Activated CD4-positive, alpha-beta memory T cell treated with anti-CD3 and anti-CD28 coated beads, Interleukin-2, amount 10 ng/mL, durations not matched to agents 7 days and 5 days (primary cell): ENCODE data around the gene RNF19B. TPM values are rescaled to one million over a fixed set of nuclear protein-coding genes. Genes with fewer than 3 reads are reported as not detected.

Source experiments
- CTCF ChIA-PET: fragments of 350-600 bp; sonication (Branson Sonifier 250); formaldehyde crosslinking; loops from one replicate; lab custom pipeline; 2021; ENCODE audit warnings: antibody characterized with exemption, inconsistent platforms; lab: Charles Lee
- POLR2A ChIA-PET: fragments of 350-600 bp; sonication (Branson Sonifier 250); formaldehyde crosslinking; loops from one replicate; lab custom pipeline; 2021; ENCODE audit warnings: antibody characterized with exemption; lab: Charles Lee
- DNase-seq: peaks from one replicate; pipeline ENCODE4 v3.0.0-alpha.2; 2020
- H3K27ac Mint-ChIP-seq: one replicate; pipeline ENCODE4 v1.8.0; 2021; ENCODE audit warnings: mild to moderate bottlenecking, mixed read lengths
- H3K27me3 Mint-ChIP-seq: one replicate; pipeline ENCODE4 v1.8.0; 2021; ENCODE audit warnings: mixed read lengths
- H3K36me3 Mint-ChIP-seq: one replicate; pipeline ENCODE4 v1.8.0; 2021; ENCODE audit warnings: low read depth, mixed read lengths
- H3K4me1 Mint-ChIP-seq: one replicate; pipeline ENCODE4 v1.8.0; 2021; ENCODE audit warnings: mixed read lengths
- H3K4me3 Mint-ChIP-seq: one replicate; pipeline ENCODE4 v1.8.0; 2021; ENCODE audit warnings: mild to moderate bottlenecking, mixed read lengths
- H3K9me3 Mint-ChIP-seq: one replicate; pipeline ENCODE4 v1.8.0; 2021; ENCODE audit warnings: mixed read lengths
- total RNA-seq, 2 experiments: library from RNA; stranded (reverse); gene quantifications; one replicate each; pipeline ENCODE4 v1.2.3, GENCODE V29; 2021

Gene RNF19B
- total RNA-seq, 2 experiments from 2014 or later, result 42.9 to 46.9 TPM

GRCh38 chr1:32991386-32991785, 26.8 kb upstream of the RNF19B start:
- H3K4me3 Mint-ChIP-seq, result no peak overlapping the region

GRCh38 chr1:32990887-32991286, 26.3 kb upstream of the RNF19B start:
- Mint-ChIP-seq H3K27me3 (no peaks in the 10 kb centered on the region), H3K4me1 (peaks cover 72% of the 10 kb centered on the region), H3K36me3 (peaks cover 8% of the 10 kb centered on the region), H3K4me3 (no peak overlapping the region), H3K9me3 (no peaks in the 10 kb centered on the region), H3K27ac (peak overlapping the region; percentile 79)
- DNase-seq, result no peak
- POLR2A ChIA-PET, result interaction anchor here (5.4 kb wide), 1 partner anchor 10 kb away, joined by 40 read pairs; no protein-coding TSS in a partner anchor
- CTCF ChIA-PET, result no interaction called here

More at GRCh38 chr1:32991386-32991785, 26.8 kb upstream of the RNF19B start:
- peaks cover 68% of the 10 kb centered on the region for H3K4me1 Mint-ChIP-seq
- CTCF ChIA-PET, result interaction anchor here (1.4 to 1.5 kb wide), 2 partner anchors 10 to 136 kb away, joined by 5 to 6 read pairs; no protein-coding TSS in a partner anchor
- DNase-seq, result no peak
- peak overlapping the region; percentile 82 for H3K27ac Mint-ChIP-seq
- no peaks in the 10 kb centered on the region for H3K27me3 Mint-ChIP-seq
- no peaks in the 10 kb centered on the region for H3K9me3 Mint-ChIP-seq
- POLR2A ChIA-PET, result interaction anchor here (1.4 to 5.4 kb wide), 3 partner anchors 10 to 52 kb away, joined by 5 to 40 read pairs (median 26); partner anchors contain the start of gene RNF19B
- H3K36me3 Mint-ChIP-seq, result peaks cover 8% of the 10 kb centered on the region

- ChIA-PET CTCF (interaction anchor here (0.9 to 1.1 kb wide), 3 partner anchors 9 to 24 kb away, joined by 3 to 4 read pairs (median 3); partner anchors contain the start of gene RNF19B), POLR2A (interaction anchor here (1.0 to 2.2 kb wide), 6 partner anchors 8 to 27 kb away, joined by 3 to 9 read pairs (median 5); partner anchors contain the start of gene RNF19B)
- peak; percentile 71 for DNase-seq
- Mint-ChIP-seq H3K27me3 (no peaks in the 10 kb centered on the region), H3K27ac (peak overlapping the region; percentile 79), H3K4me1 (peaks cover 83% of the 10 kb centered on the region), H3K36me3 (peaks cover 8% of the 10 kb centered on the region), H3K4me3 (peak overlapping the region; percentile 26), H3K9me3 (no peaks in the 10 kb centered on the region)
Observed at GRCh38 chr1:32989160-32990050, 24.8 kb upstream of the RNF19B start.

GRCh38 chr1:32988665-32989064, 24.1 kb upstream of the RNF19B start:
- ChIA-PET POLR2A (interaction anchor here (1.0 to 2.2 kb wide), 6 partner anchors 8 to 26 kb away, joined by 3 to 9 read pairs (median 5); partner anchors contain the start of gene RNF19B), CTCF (interaction anchor here (0.9 to 1.1 kb wide), 3 partner anchors 8 to 24 kb away, joined by 3 to 4 read pairs (median 3); partner anchors contain the start of gene RNF19B)
- Mint-ChIP-seq H3K4me3 (no peak overlapping the region), H3K36me3 (peaks cover 8% of the 10 kb centered on the region), H3K27ac (peak overlapping the region; percentile 79), H3K4me1 (peaks cover 90% of the 10 kb centered on the region), H3K27me3 (no peaks in the 10 kb centered on the region), H3K9me3 (no peaks in the 10 kb centered on the region)
- no peak for DNase-seq

GRCh38 chr1:32985226-32985625, 20.6 kb upstream of the RNF19B start:
- POLR2A ChIA-PET, result interaction anchor here (1.2 to 3.9 kb wide), 6 partner anchors 10 to 45 kb away, joined by 3 to 36 read pairs (median 6); partner anchors contain the start of gene RNF19B
- H3K4me3 Mint-ChIP-seq, result no peak overlapping the region
- CTCF ChIA-PET, result interaction anchor here (0.9 to 1.5 kb wide), 4 partner anchors 11 to 52 kb away, joined by 3 to 4 read pairs (median 4); no protein-coding TSS in a partner anchor
- peaks cover 93% of the 10 kb centered on the region for H3K4me1 Mint-ChIP-seq
- no peaks in the 10 kb centered on the region for H3K27me3 Mint-ChIP-seq
- DNase-seq, result no peak
- H3K27ac Mint-ChIP-seq, result peak overlapping the region; percentile 75
- no peaks in the 10 kb centered on the region for H3K9me3 Mint-ChIP-seq
- peaks cover 8% of the 10 kb centered on the region for H3K36me3 Mint-ChIP-seq

GRCh38 chr1:32984455-32985171, 20.0 kb upstream of the RNF19B start:
- no peaks in the 10 kb centered on the region for H3K9me3 Mint-ChIP-seq
- POLR2A ChIA-PET, result interaction anchor here (0.9 to 3.9 kb wide), 10 partner anchors 10 to 142 kb away, joined by 3 to 36 read pairs (median 4); partner anchors contain the start of gene RNF19B
- peaks cover 92% of the 10 kb centered on the region for H3K4me1 Mint-ChIP-seq
- H3K4me3 Mint-ChIP-seq, result no peak overlapping the region
- H3K36me3 Mint-ChIP-seq, result peaks cover 8% of the 10 kb centered on the region
- H3K27ac Mint-ChIP-seq, result peak overlapping the region; percentile 75
- DNase-seq, result peak; percentile 77
- CTCF ChIA-PET, result interaction anchor here (0.8 to 1.6 kb wide), 6 partner anchors 12 to 51 kb away, joined by 3 to 7 read pairs (median 4); no protein-coding TSS in a partner anchor
- H3K27me3 Mint-ChIP-seq, result no peaks in the 10 kb centered on the region

- Mint-ChIP-seq H3K4me1 (peaks cover 89% of the 10 kb centered on the region), H3K27ac (peak overlapping the region; percentile 75), H3K36me3 (peaks cover 7% of the 10 kb centered on the region), H3K27me3 (no peaks in the 10 kb centered on the region), H3K9me3 (no peaks in the 10 kb centered on the region), H3K4me3 (no peak overlapping the region)
- CTCF ChIA-PET, result interaction anchor here (0.8 to 1.6 kb wide), 5 partner anchors 12 to 31 kb away, joined by 3 to 7 read pairs (median 4); no protein-coding TSS in a partner anchor
- POLR2A ChIA-PET, result interaction anchor here (0.9 to 3.9 kb wide), 10 partner anchors 11 to 143 kb away, joined by 3 to 36 read pairs (median 4); partner anchors contain the start of gene RNF19B
- no peak for DNase-seq
Observed at GRCh38 chr1:32984090-32984454, 19.5 kb upstream of the RNF19B start.

- no peak for DNase-seq
- POLR2A ChIA-PET, result interaction anchor here (1.4 to 3.9 kb wide), 4 partner anchors 12 to 39 kb away, joined by 3 to 36 read pairs (median 12); partner anchors contain the start of gene RNF19B
- Mint-ChIP-seq H3K36me3 (peaks cover 4% of the 10 kb centered on the region), H3K9me3 (no peaks in the 10 kb centered on the region), H3K4me3 (no peak overlapping the region), H3K27ac (peak overlapping the region; percentile 87), H3K4me1 (peaks cover 78% of the 10 kb centered on the region), H3K27me3 (no peaks in the 10 kb centered on the region)
- CTCF ChIA-PET, result interaction anchor here (1.2 kb wide), 1 partner anchor 18 kb away, joined by 4 read pairs; no protein-coding TSS in a partner anchor
Observed at GRCh38 chr1:32983020-32983419, 18.4 kb upstream of the RNF19B start.

- Mint-ChIP-seq H3K27me3 (no peaks in the 10 kb centered on the region), H3K27ac (peak overlapping the region; percentile 87), H3K9me3 (no peaks in the 10 kb centered on the region), H3K4me1 (peaks cover 67% of the 10 kb centered on the region), H3K36me3 (peaks cover 3% of the 10 kb centered on the region), H3K4me3 (peak overlapping the region; percentile 56)
- POLR2A ChIA-PET, result interaction anchor here (0.6 to 2.8 kb wide), 16 partner anchors 8 to 164 kb away, joined by 3 to 46 read pairs (median 6); partner anchors contain the start of genes RNF19B and S100PBP
- peak; percentile 73 for DNase-seq
- CTCF ChIA-PET, result interaction anchor here (0.7 to 1.5 kb wide), 9 partner anchors 8 to 146 kb away, joined by 3 to 10 read pairs (median 5); partner anchors contain the start of gene RNF19B
Observed at GRCh38 chr1:32981003-32981901, 16.6 kb upstream of the RNF19B start.

GRCh38 chr1:32980080-32980479, 15.5 kb upstream of the RNF19B start:
- Mint-ChIP-seq H3K27ac (peak overlapping the region; percentile 87), H3K27me3 (peaks cover 1% of the 10 kb centered on the region), H3K4me1 (peaks cover 57% of the 10 kb centered on the region), H3K9me3 (no peaks in the 10 kb centered on the region), H3K36me3 (peaks cover 3% of the 10 kb centered on the region), H3K4me3 (no peak overlapping the region)
- ChIA-PET CTCF (interaction anchor here (1.0 to 1.5 kb wide), 4 partner anchors 9 to 147 kb away, joined by 3 to 8 read pairs (median 6); no protein-coding TSS in a partner anchor), POLR2A (interaction anchor here (1.3 to 2.8 kb wide), 11 partner anchors 9 to 162 kb away, joined by 3 to 46 read pairs (median 8); partner anchors contain the start of genes RNF19B and S100PBP)
- no peak for DNase-seq

GRCh38 chr1:32978854-32979253, 14.2 kb upstream of the RNF19B start:
- POLR2A ChIA-PET, result no interaction called here

More at GRCh38 chr1:32978854-32979253, 14.2 kb upstream of the RNF19B start:
- Mint-ChIP-seq H3K4me3 (no peak overlapping the region), H3K9me3 (no peaks in the 10 kb centered on the region), H3K4me1 (peaks cover 45% of the 10 kb centered on the region), H3K36me3 (peaks cover 3% of the 10 kb centered on the region), H3K27ac (no peak overlapping the region), H3K27me3 (peaks cover 3% of the 10 kb centered on the region)
- CTCF ChIA-PET, result no interaction called here
- DNase-seq, result no peak
